HL-60 (cell line): Measurements from ENCODE around the gene ANKRD39.
"Not testable (repeated sequence)": the region's sequence is repeated elsewhere in the genome, so short reads cannot be mapped to it uniquely, and the experiment has no call there.

ENCODE experiments used
- DNase-seq, 2 experiments: peaks; one replicate each; pipeline ENCODE4 v3.0.0-alpha.2; 2010 to 2020; ENCODE audit warnings: low read depth in 1 of 2, low spot score in 1 of 2
- H3K27ac ChIP-seq: fragments of 250-450 bp; sonication (Bioruptor Pico); replicated peaks from 2 replicates; pipeline ENCODE4 v1.5.1; 2020; ENCODE audit warnings: mild to moderate bottlenecking, moderate library complexity
- H3K27me3 ChIP-seq: fragments of 250-450 bp; sonication (Bioruptor Pico); 2 replicates; pipeline ENCODE4 v1.5.1; 2021; ENCODE audit warnings: mild to moderate bottlenecking, moderate library complexity; ENCODE audit not compliant: insufficient read depth, poor library complexity, severe bottlenecking
- H3K4me3 ChIP-seq: replicated peaks from 2 replicates; pipeline ENCODE4 v1.5.1; 2011; ENCODE audit warnings: mild to moderate bottlenecking, control low read depth, low read length; ENCODE audit not compliant: insufficient read depth
- CTCF ChIP-seq: IDR thresholded peaks from one replicate; pipeline ENCODE4 v1.5.1; 2011; ENCODE audit warnings: low read length, control low read depth, inconsistent platforms; ENCODE audit not compliant: insufficient read depth
- GABPA ChIP-seq: IDR thresholded peaks from 2 replicates; pipeline ENCODE4 v1.6.1; 2012; ENCODE audit warnings: low read depth
- POLR2AphosphoS5 ChIP-seq: IDR thresholded peaks from 2 replicates; pipeline ENCODE4 v1.6.1; 2012; ENCODE audit warnings: low read depth
- REST ChIP-seq: IDR thresholded peaks from 2 replicates; pipeline ENCODE4 v1.6.1; 2012; ENCODE audit warnings: low read depth; ENCODE audit not compliant: insufficient replicate concordance
- SPI1 ChIP-seq: IDR thresholded peaks from 2 replicates; pipeline ENCODE4 v1.6.1; 2012; ENCODE audit warnings: low read depth, mild to moderate bottlenecking, borderline replicate concordance

Gene ANKRD39

GRCh38 chr2:96806468-96807126 is 51.2 kb downstream of the ANKRD39 start:
- Histone ChIP-seq H3K27me3 (no peaks in the 10 kb centered on the region), H3K4me3 (no peak overlapping the region), H3K27ac (no peak overlapping the region)
- TF ChIP-seq CTCF (no peak), SPI1 (no peak), POLR2AphosphoS5 (no peak), REST (no peak), GABPA (no peak)
- no peak for DNase-seq

DNA sequence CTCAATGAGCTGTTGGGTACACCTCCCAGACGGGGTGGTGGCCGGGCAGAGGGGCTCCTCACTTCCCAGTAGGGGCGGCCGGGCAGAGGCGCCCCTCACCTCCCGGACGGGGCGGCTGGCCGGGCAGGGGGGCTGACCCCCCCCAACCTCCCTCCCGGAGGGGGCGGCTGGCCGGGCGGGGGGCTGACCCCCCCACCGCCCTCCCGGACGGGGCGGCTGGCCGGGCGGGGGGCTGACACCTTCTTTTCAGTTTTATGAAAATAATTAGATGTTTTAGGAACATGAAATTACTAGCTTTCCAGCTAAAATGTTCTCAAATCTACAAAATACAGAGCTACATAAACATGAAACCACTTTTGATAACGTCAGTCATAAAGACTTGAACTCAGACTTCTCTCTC is 51.9 kb downstream of the ANKRD39 start:
- H3K4me3 ChIP-seq, H3K27ac ChIP-seq, DNase-seq, H3K27me3 ChIP-seq: not testable (repeated sequence)

GRCh38 chr2:96804986-96805385 is 52.8 kb downstream of the ANKRD39 start:
- H3K4me3 ChIP-seq, result no peak overlapping the region
- no peak for DNase-seq
- no peak overlapping the region for H3K27ac ChIP-seq
- H3K27me3 ChIP-seq, result no peaks in the 10 kb centered on the region
- TF ChIP-seq REST (no peak), CTCF (no peak), POLR2AphosphoS5 (no peak), GABPA (no peak)

DNA sequence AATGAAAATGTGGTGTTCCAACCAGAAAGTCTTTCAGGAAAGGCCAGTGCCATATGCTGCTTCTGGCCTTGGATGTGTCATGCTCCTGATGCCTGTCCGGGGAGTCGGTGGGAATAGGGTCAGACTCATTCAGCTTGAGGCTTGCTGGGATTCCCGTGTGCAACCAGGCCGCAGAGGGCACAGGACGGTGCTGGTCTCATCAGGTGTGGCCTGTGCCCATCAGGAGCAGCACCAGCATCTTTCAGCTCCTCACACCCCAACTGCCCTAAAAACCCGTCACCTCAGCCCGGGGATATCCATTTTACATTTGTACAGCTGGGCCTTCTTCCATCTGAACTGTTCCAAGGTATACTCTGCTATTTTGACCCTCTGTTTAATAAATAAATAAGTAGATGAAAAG is 55.1 kb downstream of the ANKRD39 start:
- no peak for DNase-seq
- H3K27ac ChIP-seq, result no peak overlapping the region
- TF ChIP-seq POLR2AphosphoS5, result no peak
- TF ChIP-seq REST, result no peak
- TF ChIP-seq GABPA, result no peak
- no peak for TF ChIP-seq SPI1
- TF ChIP-seq CTCF, result no peak

More for the DNA sequence above, 55.1 kb downstream of the ANKRD39 start:
- Histone ChIP-seq H3K27me3 (no peaks in the 10 kb centered on the region), H3K4me3 (no peak overlapping the region)
